H1 (cell line): Measurements from ENCODE around the gene ACSM3. TPM values are rescaled to one million over a fixed set of nuclear protein-coding genes. Genes with fewer than 3 reads are reported as not detected.

Experiments
- CTCF ChIA-PET: fragments of 300-600 bp; sonication (Branson Sonifier 250); formaldehyde crosslinking; loops from one replicate; lab custom pipeline; 2021; ENCODE audit not compliant: partially characterized antibody; lab: Charles Lee
- POLR2A ChIA-PET: fragments of 300-600 bp; sonication (Branson Sonifier 250); formaldehyde crosslinking; loops from one replicate; lab custom pipeline; 2021; ENCODE audit warnings: inconsistent platforms; ENCODE audit not compliant: partially characterized antibody; lab: Charles Lee
- DNase-seq, 2 experiments: peaks; one replicate each; pipeline versions ENCODE4 v3.0.0 to v3.0.0-alpha.2; 2010 to 2022; ENCODE audit warnings: low spot score in 2 of 2, low read depth in 1 of 2, mixed read lengths in 1 of 2
- FAIRE-seq: peaks from 2 replicates; lab custom pipeline; 2011; peaks lifted over from hg19 to GRCh38; lab: Jason Lieb, UNC
- H2AFZ ChIP-seq: 2 replicates; pipeline ENCODE4 v1.8.1; 2012; ENCODE audit warnings: low read length, inconsistent platforms
- H2AK5ac ChIP-seq: 2 replicates; pipeline ENCODE4 v1.6.1; 2013; ENCODE audit warnings: low read depth, low read length
- H2BK120ac ChIP-seq: replicated peaks from 2 replicates; pipeline ENCODE3; 2013; ENCODE audit warnings: low read depth, low read length, inconsistent platforms
- H2BK12ac ChIP-seq: 2 replicates; pipeline ENCODE4 v1.6.1; 2013; ENCODE audit warnings: low read depth, low read length
- H2BK15ac ChIP-seq: 2 replicates; pipeline ENCODE4 v1.6.1; 2013; ENCODE audit warnings: low read length
- H2BK20ac ChIP-seq: 2 replicates; pipeline ENCODE4 v1.6.1; 2013; ENCODE audit warnings: low read length
- H2BK5ac ChIP-seq: 2 replicates; pipeline ENCODE4 v1.6.1; 2013; ENCODE audit warnings: low read depth, low read length
- H3K14ac ChIP-seq: 2 replicates; pipeline ENCODE4 v1.6.1; 2013; ENCODE audit warnings: inconsistent platforms; ENCODE audit not compliant: insufficient read length
- H3K18ac ChIP-seq: 2 replicates; pipeline ENCODE4 v1.6.1; 2013; ENCODE audit warnings: low read length; ENCODE audit errors: extremely low read depth
- H3K23ac ChIP-seq: 2 replicates; pipeline ENCODE4 v1.6.1; 2013; ENCODE audit warnings: inconsistent platforms; ENCODE audit not compliant: insufficient read length
- H3K23me2 ChIP-seq: 2 replicates; pipeline ENCODE4 v1.6.1; 2013; ENCODE audit warnings: low read depth, low read length
- H3K27ac ChIP-seq: 2 replicates; pipeline ENCODE4 v1.6.1; 2011; ENCODE audit warnings: low read depth, low read length, inconsistent platforms
- H3K27me3 ChIP-seq, 4 experiments: replicated peaks in 1 of 4; 1 replicate in 1 of 4; 2 replicates in 3 of 4; pipeline versions ENCODE4 v1.6.1 to v1.8.1; 2011 to 2013; ENCODE audit warnings: low read length in 3 of 4, mild to moderate bottlenecking in 3 of 4, inconsistent platforms in 2 of 4, mixed read lengths in 2 of 4, moderate library complexity in 1 of 4; ENCODE audit not compliant: control insufficient read depth in 3 of 4, insufficient read depth in 3 of 4; ENCODE audit errors: extremely low read depth in 1 of 4
- H3K36me3 ChIP-seq, 4 experiments: 2 replicates each; pipeline versions ENCODE4 v1.6.1 to v1.8.1; 2011 to 2013; ENCODE audit warnings: mild to moderate bottlenecking in 4 of 4, low read length in 3 of 4, moderate library complexity in 2 of 4, control low read depth in 1 of 4, inconsistent platforms in 1 of 4; ENCODE audit not compliant: insufficient read depth in 4 of 4, control insufficient read depth in 2 of 4
- H3K4ac ChIP-seq: replicated peaks from 2 replicates; pipeline ENCODE3; 2013; ENCODE audit warnings: low read length, low read depth, mixed read lengths, inconsistent platforms; ENCODE audit not compliant: insufficient read length
- H3K4me1 ChIP-seq, 4 experiments: replicated peaks in 1 of 4; 1 replicate in 1 of 4; 2 replicates in 3 of 4; pipeline versions ENCODE4 v1.6.1 to v1.8.1; 2011 to 2013; ENCODE audit warnings: low read length in 3 of 4, inconsistent platforms in 2 of 4, mixed read lengths in 1 of 4; ENCODE audit not compliant: insufficient read depth in 4 of 4, control insufficient read depth in 3 of 4
- H3K4me2 ChIP-seq, 2 experiments: 2 replicates each; pipeline versions ENCODE4 v1.6.1 to v1.8.1; 2011 to 2013; ENCODE audit warnings: low read depth in 2 of 2, low read length in 2 of 2, control low read depth in 1 of 2, inconsistent platforms in 1 of 2, mild to moderate bottlenecking in 1 of 2; ENCODE audit not compliant: insufficient read depth in 1 of 2
- H3K4me3 ChIP-seq, 4 experiments: fragments of 200-600, 300-600 bp in 1 of 4; sonication (generic), shearing (Covaris generic), sonication (Bioruptor Twin) in 1 of 4; 2 replicates each; pipeline versions ENCODE4 v1.5.1 to v1.8.1; 2011 to 2016; ENCODE audit warnings: low read length in 4 of 4, low read depth in 3 of 4, control low read depth in 2 of 4, inconsistent platforms in 2 of 4, mild to moderate bottlenecking in 2 of 4, mixed read lengths in 1 of 4, moderate library complexity in 1 of 4; ENCODE audit not compliant: insufficient read depth in 2 of 4; ENCODE audit errors: extremely low read depth in 1 of 4
- H3K56ac ChIP-seq: replicated peaks from 2 replicates; pipeline ENCODE3; 2013; ENCODE audit warnings: low read depth, mild to moderate bottlenecking, mixed read lengths, low read length, inconsistent platforms; ENCODE audit not compliant: insufficient read length
- H3K79me1 ChIP-seq: 2 replicates; pipeline ENCODE4 v1.6.1; 2013; ENCODE audit warnings: low read depth, low read length, control low read depth
- H3K79me2 ChIP-seq, 2 experiments: 2 replicates each; pipeline versions ENCODE4 v1.6.1 to v1.8.1; 2012 to 2013; ENCODE audit warnings: low read length in 2 of 2, mild to moderate bottlenecking in 2 of 2, inconsistent platforms in 1 of 2; ENCODE audit not compliant: insufficient read depth in 2 of 2, control insufficient read depth in 1 of 2
- H3K9ac ChIP-seq, 4 experiments: replicated peaks in 1 of 4; 1 replicate in 1 of 4; 2 replicates in 3 of 4; pipeline versions ENCODE4 v1.6.1 to v1.8.1; 2011 to 2013; ENCODE audit warnings: low read depth in 3 of 4, low read length in 3 of 4, control low read depth in 2 of 4, mild to moderate bottlenecking in 2 of 4, moderate library complexity in 2 of 4, inconsistent platforms in 1 of 4; ENCODE audit errors: extremely low read depth in 1 of 4
- H3K9me3 ChIP-seq, 2 experiments: 2 replicates each; pipeline versions ENCODE4 v1.6.1 to v1.8.1; 2012 to 2013; ENCODE audit warnings: mild to moderate bottlenecking in 2 of 2, moderate library complexity in 2 of 2, control low read depth in 1 of 2, inconsistent platforms in 1 of 2, low read depth in 1 of 2, low read length in 1 of 2, mixed read lengths in 1 of 2; ENCODE audit not compliant: insufficient read depth in 2 of 2
- H4K20me1 ChIP-seq, 2 experiments: replicated peaks in 1 of 2; 2 replicates each; pipeline versions ENCODE3 to v1.8.1; 2011 to 2013; ENCODE audit warnings: inconsistent platforms in 2 of 2, low read length in 2 of 2, mild to moderate bottlenecking in 1 of 2; ENCODE audit not compliant: insufficient read depth in 2 of 2, control insufficient read depth in 1 of 2
- H4K5ac ChIP-seq: 2 replicates; pipeline ENCODE4 v1.6.1; 2013; ENCODE audit warnings: low read length, low read depth, mixed read lengths, inconsistent platforms; ENCODE audit not compliant: insufficient read length
- H4K8ac ChIP-seq: 2 replicates; pipeline ENCODE4 v1.8.0; 2013; ENCODE audit warnings: mild to moderate bottlenecking, moderate library complexity, low read length, inconsistent platforms; ENCODE audit not compliant: insufficient read depth; ENCODE audit errors: extremely low read depth
- H4K91ac ChIP-seq: replicated peaks from 2 replicates; pipeline ENCODE3; 2013; ENCODE audit warnings: low read length, mixed read lengths, inconsistent platforms; ENCODE audit not compliant: insufficient read length
- NRF1 ChIP-seq: IDR thresholded peaks from 2 replicates; pipeline ENCODE4 v1.6.1; 2011; ENCODE audit warnings: mild to moderate bottlenecking, low read depth, low read length, improper control_type of control experiment
- SIRT6 ChIP-seq: IDR thresholded peaks from one replicate; pipeline ENCODE4 v1.7.1; 2012; ENCODE audit warnings: low read length, inconsistent platforms
- TBP ChIP-seq: IDR thresholded peaks from 2 replicates; pipeline ENCODE4 v1.6.1; 2011; ENCODE audit warnings: low read depth, low read length, improper control_type of control experiment
- polyA plus RNA-seq, 7 experiments: library from polyadenylated mRNA; depleted of rRNA in 3 of 7; stranded (reverse) in 5 of 7; unstranded in 2 of 7; fragments of >200 nt in 5 of 7; fragments of 200-250 nt in 2 of 7; gene quantifications; 1 replicate in 5 of 7; 2 replicates in 1 of 7; 4 replicates in 1 of 7; pipeline versions ENCODE4 v1.2.1 to v1.2.3, GENCODE V29; 2011 to 2013; ENCODE audit warnings: missing spikeins in 2 of 7, mixed read lengths in 2 of 7
- total RNA-seq: library from RNA; stranded (reverse); fragmentation: NEBNext Ultra II Directional; extraction: Animal tissue kit (Norgen Biotek cat#: 25700); gene quantifications from 2 replicates; pipeline ENCODE4 v1.2.1, GENCODE V29; 2021
- TF ChIP-seq, protein P1 (sequence below): IDR thresholded peaks from 2 replicates; pipeline ENCODE4 v1.6.1; 2012; ENCODE audit warnings: low read length, inconsistent platforms

The ACSM3 gene
- total and polyA plus RNA-seq, 2 of the 8 experiments (the other 6 are each of a cell fraction or from before 2014, with no cell fraction given) = 5.7 to 6.2 TPM

DNA sequence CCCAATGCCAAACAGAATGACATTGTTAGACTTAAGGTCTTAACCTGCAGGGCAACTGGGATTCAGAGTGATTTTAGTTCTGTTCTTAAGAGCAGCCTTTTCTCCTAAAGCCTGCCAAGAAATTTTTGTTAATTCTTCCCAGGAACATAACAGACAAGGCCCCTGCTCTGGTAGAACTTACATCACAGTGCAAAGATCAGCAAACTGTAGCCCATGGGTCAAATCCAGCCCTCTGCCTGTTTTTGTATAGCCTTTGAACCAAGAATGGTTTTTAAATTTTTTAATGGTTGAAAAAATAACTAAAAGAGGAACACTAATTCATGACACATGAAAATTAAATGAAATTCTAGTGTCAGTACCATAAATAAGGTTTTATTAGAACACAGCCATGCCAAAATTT lies 3.8 kb downstream of the ACSM3 start:
- no peak overlapping the region for H4K8ac ChIP-seq
- TF ChIP-seq NRF1 (no peak), SIRT6 (no peak), TBP (no peak)
- TF ChIP-seq, protein P1, sequence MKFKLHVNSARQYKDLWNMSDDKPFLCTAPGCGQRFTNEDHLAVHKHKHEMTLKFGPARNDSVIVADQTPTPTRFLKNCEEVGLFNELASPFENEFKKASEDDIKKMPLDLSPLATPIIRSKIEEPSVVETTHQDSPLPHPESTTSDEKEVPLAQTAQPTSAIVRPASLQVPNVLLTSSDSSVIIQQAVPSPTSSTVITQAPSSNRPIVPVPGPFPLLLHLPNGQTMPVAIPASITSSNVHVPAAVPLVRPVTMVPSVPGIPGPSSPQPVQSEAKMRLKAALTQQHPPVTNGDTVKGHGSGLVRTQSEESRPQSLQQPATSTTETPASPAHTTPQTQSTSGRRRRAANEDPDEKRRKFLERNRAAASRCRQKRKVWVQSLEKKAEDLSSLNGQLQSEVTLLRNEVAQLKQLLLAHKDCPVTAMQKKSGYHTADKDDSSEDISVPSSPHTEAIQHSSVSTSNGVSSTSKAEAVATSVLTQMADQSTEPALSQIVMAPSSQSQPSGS = no peak
- no peak overlapping the region for H3K56ac ChIP-seq
- ChIA-PET CTCF (no interaction called here), POLR2A (no interaction called here)
- H3K4ac ChIP-seq = no peak overlapping the region
- no peaks in the 10 kb centered on the region for H3K9me3 ChIP-seq
- no peak overlapping the region for H2BK15ac ChIP-seq
- H3K23me2 ChIP-seq = no peaks in the 10 kb centered on the region
- no peak overlapping the region for H3K4me2 ChIP-seq
- FAIRE-seq (no peak), DNase-seq (no peak)
- no peak overlapping the region for H4K91ac ChIP-seq
- no peaks in the 10 kb centered on the region for H3K36me3 ChIP-seq
- H3K27ac ChIP-seq = no peak overlapping the region
- no peaks in the 10 kb centered on the region; a peak in 1 of 7 replicates for H3K27me3 ChIP-seq
- H2BK12ac ChIP-seq = no peak overlapping the region
- no peak overlapping the region for H3K4me3 ChIP-seq
- no peak overlapping the region for H3K18ac ChIP-seq
- no peaks in the 10 kb centered on the region for H4K20me1 ChIP-seq
- no peaks in the 10 kb centered on the region for H3K79me2 ChIP-seq
- H3K23ac ChIP-seq = no peak overlapping the region
- H2BK120ac ChIP-seq = no peak overlapping the region
- no peaks in the 10 kb centered on the region for H3K79me1 ChIP-seq
- H3K9ac ChIP-seq = no peak overlapping the region
- no peak overlapping the region for H2AK5ac ChIP-seq
- H2BK20ac ChIP-seq = no peak overlapping the region
- no peak overlapping the region for H4K5ac ChIP-seq
- no peaks in the 10 kb centered on the region; a peak in 1 of 7 replicates for H3K4me1 ChIP-seq
- H3K14ac ChIP-seq = no peak overlapping the region
- H2BK5ac ChIP-seq = no peak overlapping the region
- no peak overlapping the region for H2AFZ ChIP-seq
